Astrocyte (in vitro differentiated cells and primary cell): Measurements from ENCODE around the gene FLII. TPM values are rescaled to one million over a fixed set of nuclear protein-coding genes. Genes with fewer than 3 reads are reported as not detected.

Experiments
- DNase-seq: peaks from one replicate; pipeline ENCODE4 v3.0.0-alpha.2; 2010; ENCODE audit warnings: low read depth
- FAIRE-seq: peaks from 2 replicates; lab custom pipeline; 2011; peaks lifted over from hg19 to GRCh38; lab: Jason Lieb, UNC
- H2AFZ ChIP-seq: 2 replicates; pipeline ENCODE4 v1.6.0; 2012; ENCODE audit warnings: low read depth, low read length, inconsistent platforms
- H3K27ac ChIP-seq: 2 replicates; pipeline ENCODE4 v1.5.1; 2011; ENCODE audit warnings: low read depth, low read length, inconsistent platforms
- H3K27me3 ChIP-seq: 2 replicates; pipeline ENCODE4 v1.6.0; 2011; ENCODE audit warnings: low read length, inconsistent platforms; ENCODE audit not compliant: insufficient read depth
- H3K36me3 ChIP-seq: 2 replicates; pipeline ENCODE4 v1.5.1; 2011; ENCODE audit warnings: low read length, inconsistent platforms; ENCODE audit not compliant: insufficient read depth
- H3K4me1 ChIP-seq: 2 replicates; pipeline ENCODE4 v1.5.1; 2011; ENCODE audit warnings: low read length, inconsistent platforms; ENCODE audit not compliant: insufficient read depth
- H3K4me2 ChIP-seq: 2 replicates; pipeline ENCODE4 v1.6.0; 2012; ENCODE audit warnings: low read length, inconsistent platforms
- H3K4me3 ChIP-seq: 2 replicates; pipeline ENCODE4 v1.5.1; 2011; ENCODE audit warnings: low read depth, mild to moderate bottlenecking, low read length, inconsistent platforms; ENCODE audit not compliant: insufficient read depth
- H3K79me2 ChIP-seq: 2 replicates; pipeline ENCODE4 v1.6.0; 2012; ENCODE audit warnings: mild to moderate bottlenecking, low read length, inconsistent platforms; ENCODE audit not compliant: insufficient read depth
- H3K9ac ChIP-seq: 2 replicates; pipeline ENCODE4 v1.6.0; 2012; ENCODE audit warnings: mild to moderate bottlenecking, low read length, inconsistent platforms
- H3K9me3 ChIP-seq: 2 replicates; pipeline ENCODE4 v1.5.1; 2012; ENCODE audit warnings: low read depth, mild to moderate bottlenecking, low read length, inconsistent platforms; ENCODE audit not compliant: insufficient read depth
- H4K20me1 ChIP-seq: 2 replicates; pipeline ENCODE4 v1.6.0; 2012; ENCODE audit warnings: low read length, inconsistent platforms; ENCODE audit not compliant: insufficient read depth
- H3K27ac Mint-ChIP-seq: one replicate; pipeline ENCODE4 v1.8.0; 2021; ENCODE audit warnings: mild to moderate bottlenecking, mixed read lengths; ENCODE audit not compliant: unreplicated experiment
- H3K27me3 Mint-ChIP-seq: one replicate; pipeline ENCODE4 v1.8.0; 2021; ENCODE audit warnings: low read depth, mixed read lengths; ENCODE audit not compliant: unreplicated experiment
- H3K36me3 Mint-ChIP-seq: one replicate; pipeline ENCODE4 v1.8.0; 2021; ENCODE audit warnings: low read depth, mixed read lengths; ENCODE audit not compliant: unreplicated experiment
- H3K4me1 Mint-ChIP-seq: one replicate; pipeline ENCODE4 v1.8.0; 2021; ENCODE audit warnings: low read depth, mixed read lengths; ENCODE audit not compliant: unreplicated experiment
- H3K4me3 Mint-ChIP-seq: one replicate; pipeline ENCODE4 v1.8.0; 2021; ENCODE audit warnings: mild to moderate bottlenecking, moderate library complexity, mixed read lengths; ENCODE audit not compliant: unreplicated experiment
- H3K9me3 Mint-ChIP-seq: one replicate; pipeline ENCODE4 v1.8.0; 2021; ENCODE audit warnings: mild to moderate bottlenecking, mixed read lengths; ENCODE audit not compliant: unreplicated experiment
- CTCF ChIP-seq: IDR thresholded peaks from 2 replicates; pipeline ENCODE4 v1.5.1; 2011; ENCODE audit warnings: low read depth, mild to moderate bottlenecking, inconsistent platforms, low read length, moderate library complexity; ENCODE audit not compliant: insufficient read depth
- EZH2 ChIP-seq: IDR thresholded peaks from 2 replicates; pipeline ENCODE4 v1.6.1; 2012; ENCODE audit warnings: mild to moderate bottlenecking, low read length, inconsistent platforms; ENCODE audit not compliant: insufficient read depth
- total RNA-seq: library from RNA; stranded (reverse); gene quantifications from 2 replicates; pipeline ENCODE4 v1.2.1, GENCODE V29; 2021

The FLII gene
- total RNA-seq, 1 donor from 2014 or later = 257 TPM

GRCh38 chr17:18213666-18214270 lies 44.8 kb downstream of the FLII start:
- no peak overlapping the region for H3K4me3 Mint-ChIP-seq
- no peak overlapping the region for H2AFZ ChIP-seq
- H3K79me2 ChIP-seq = no peaks in the 10 kb centered on the region
- peaks cover 3% of the 10 kb centered on the region for H3K4me1 ChIP-seq
- H3K27me3 Mint-ChIP-seq = no peaks in the 10 kb centered on the region
- H3K36me3 ChIP-seq = peaks cover 11% of the 10 kb centered on the region
- no peak overlapping the region for H3K27ac ChIP-seq
- FAIRE-seq (no peak), DNase-seq (no peak)
- no peak overlapping the region for H3K4me3 ChIP-seq
- peaks cover 4% of the 10 kb centered on the region for H3K36me3 Mint-ChIP-seq
- H4K20me1 ChIP-seq = peaks cover 11% of the 10 kb centered on the region
- H3K9me3 ChIP-seq = no peaks in the 10 kb centered on the region
- H3K4me1 Mint-ChIP-seq = peaks cover 2% of the 10 kb centered on the region
- no peak overlapping the region for H3K27ac Mint-ChIP-seq
- no peaks in the 10 kb centered on the region for H3K27me3 ChIP-seq
- H3K4me2 ChIP-seq = no peak overlapping the region
- TF ChIP-seq EZH2 = no peak
- no peak for TF ChIP-seq CTCF
- H3K9me3 Mint-ChIP-seq = no peaks in the 10 kb centered on the region
- no peak overlapping the region for H3K9ac ChIP-seq

- H4K20me1 ChIP-seq = peaks cover 63% of the 10 kb centered on the region
- H3K36me3 ChIP-seq = peaks cover 35% of the 10 kb centered on the region
- no peaks in the 10 kb centered on the region for H3K27me3 ChIP-seq
- no peak overlapping the region for H2AFZ ChIP-seq
- Mint-ChIP-seq H3K27ac (no peak overlapping the region), H3K4me3 (no peak overlapping the region), H3K27me3 (no peaks in the 10 kb centered on the region), H3K4me1 (no peaks in the 10 kb centered on the region), H3K9me3 (no peaks in the 10 kb centered on the region), H3K36me3 (peaks cover 16% of the 10 kb centered on the region)
- peaks cover 38% of the 10 kb centered on the region for H3K79me2 ChIP-seq
- H3K9ac ChIP-seq = no peak overlapping the region
- no peak for FAIRE-seq
- H3K27ac ChIP-seq = no peak overlapping the region
- no peak for TF ChIP-seq CTCF
- no peak for TF ChIP-seq EZH2
- no peaks in the 10 kb centered on the region for H3K4me1 ChIP-seq
- H3K9me3 ChIP-seq = no peaks in the 10 kb centered on the region
- DNase-seq = no peak
- no peak overlapping the region for H3K4me3 ChIP-seq
- no peak overlapping the region for H3K4me2 ChIP-seq
These were observed 50.4 kb downstream of the FLII start for GRCh38 chr17:18208092-18208491.

- Histone ChIP-seq H3K9ac (no peak overlapping the region), H3K36me3 (peaks cover 35% of the 10 kb centered on the region), H4K20me1 (peaks cover 70% of the 10 kb centered on the region), H3K27me3 (no peaks in the 10 kb centered on the region), H3K4me3 (no peak overlapping the region), H3K27ac (no peak overlapping the region), H3K79me2 (peaks cover 46% of the 10 kb centered on the region), H2AFZ (no peak overlapping the region), H3K4me1 (no peaks in the 10 kb centered on the region), H3K4me2 (no peak overlapping the region), H3K9me3 (no peaks in the 10 kb centered on the region)
- FAIRE-seq (no peak), DNase-seq (no peak)
- H3K36me3 Mint-ChIP-seq = peaks cover 18% of the 10 kb centered on the region
- H3K4me3 Mint-ChIP-seq = no peak overlapping the region
- H3K27me3 Mint-ChIP-seq = no peaks in the 10 kb centered on the region
- H3K4me1 Mint-ChIP-seq = no peaks in the 10 kb centered on the region
- no peak for TF ChIP-seq EZH2
- no peak for TF ChIP-seq CTCF
- H3K9me3 Mint-ChIP-seq = no peaks in the 10 kb centered on the region
- no peak overlapping the region for H3K27ac Mint-ChIP-seq
These were observed 51.6 kb downstream of the FLII start for GRCh38 chr17:18206962-18207361.
